Mesenteric fat pad (tissue), 1 donor: ENCODE results near the gene USP47. TPM values are rescaled to one million over a fixed set of nuclear protein-coding genes. Genes with fewer than 3 reads are reported as not detected.

Source experiments
- DNase-seq: peaks from one replicate; pipeline ENCODE4 v3.0.0-alpha.2; 2020; ENCODE audit warnings: low spot score
- total RNA-seq: library from RNA; stranded (reverse); fragmentation: NEBNext Ultra II Directional; extraction: Animal tissue kit (Norgen Biotek cat#: 25700); gene quantifications from one replicate; pipeline ENCODE4 v1.2.1, GENCODE V29; 2021
- donor health status: DM: yes; HTN: yes; CAD: no.

Gene USP47
- total RNA-seq, 1 donor from 2014 or later = 53.3 TPM

GRCh38 chr11:11931461-11932055, 89.8 kb downstream of the USP47 start:
- no peak for DNase-seq

- DNase-seq = no peak
These were observed 93.8 kb downstream of the USP47 start for GRCh38 chr11:11935536-11935935.

- DNase-seq = no peak
These were observed 95.7 kb downstream of the USP47 start for GRCh38 chr11:11937433-11937832.

GRCh38 chr11:11937957-11938356, 96.2 kb downstream of the USP47 start:
- no peak for DNase-seq

- DNase-seq = no peak
These were observed 98.8 kb downstream of the USP47 start for GRCh38 chr11:11940551-11940950.

GRCh38 chr11:11942668-11943067, 100.9 kb downstream of the USP47 start:
- DNase-seq = no peak

- DNase-seq = no peak
These were observed 102.7 kb downstream of the USP47 start for GRCh38 chr11:11944444-11944843.

GRCh38 chr11:11946180-11946579, 104.4 kb downstream of the USP47 start:
- DNase-seq = no peak

- no peak for DNase-seq
These were observed 105.1 kb downstream of the USP47 start for GRCh38 chr11:11946878-11947277.

- DNase-seq = no peak
These were observed 106.1 kb downstream of the USP47 start for GRCh38 chr11:11947825-11948224.

GRCh38 chr11:11948242-11948947, 106.6 kb downstream of the USP47 start:
- DNase-seq = no peak

GRCh38 chr11:11949482-11949881, 107.7 kb downstream of the USP47 start:
- DNase-seq = no peak

GRCh38 chr11:11952036-11952435, 110.3 kb downstream of the USP47 start:
- DNase-seq = no peak

- DNase-seq = no peak
These were observed 114.2 kb downstream of the USP47 start for GRCh38 chr11:11956006-11956405.

GRCh38 chr11:11958403-11959231, 116.8 kb downstream of the USP47 start:
- peak; percentile 64 for DNase-seq

- DNase-seq = no peak
These were observed 117.8 kb downstream of the USP47 start for GRCh38 chr11:11959601-11960000.

GRCh38 chr11:11960687-11961086, 118.9 kb downstream of the USP47 start:
- no peak for DNase-seq

- peak; percentile 71 for DNase-seq
These were observed 119.7 kb downstream of the USP47 start for GRCh38 chr11:11961399-11962028.

- no peak for DNase-seq
These were observed 121.3 kb downstream of the USP47 start for GRCh38 chr11:11963067-11963466.

- peak; percentile 47 for DNase-seq
These were observed 122.3 kb downstream of the USP47 start for GRCh38 chr11:11963842-11964773.

GRCh38 chr11:11964774-11965150, 123.0 kb downstream of the USP47 start:
- DNase-seq = peak; percentile 57
